SH-SY5Y (cell line): ENCODE results near the gene SDF2L1.

ENCODE experiments used
- GATA2 ChIP-seq: IDR thresholded peaks from 2 replicates; pipeline ENCODE4 v1.6.1; 2011; ENCODE audit warnings: mild to moderate bottlenecking, low read depth, low read length
- GATA3 ChIP-seq: IDR thresholded peaks from 2 replicates; pipeline ENCODE4 v1.6.1; 2011; ENCODE audit warnings: low read depth, mild to moderate bottlenecking, low read length, moderate library complexity

DNA sequence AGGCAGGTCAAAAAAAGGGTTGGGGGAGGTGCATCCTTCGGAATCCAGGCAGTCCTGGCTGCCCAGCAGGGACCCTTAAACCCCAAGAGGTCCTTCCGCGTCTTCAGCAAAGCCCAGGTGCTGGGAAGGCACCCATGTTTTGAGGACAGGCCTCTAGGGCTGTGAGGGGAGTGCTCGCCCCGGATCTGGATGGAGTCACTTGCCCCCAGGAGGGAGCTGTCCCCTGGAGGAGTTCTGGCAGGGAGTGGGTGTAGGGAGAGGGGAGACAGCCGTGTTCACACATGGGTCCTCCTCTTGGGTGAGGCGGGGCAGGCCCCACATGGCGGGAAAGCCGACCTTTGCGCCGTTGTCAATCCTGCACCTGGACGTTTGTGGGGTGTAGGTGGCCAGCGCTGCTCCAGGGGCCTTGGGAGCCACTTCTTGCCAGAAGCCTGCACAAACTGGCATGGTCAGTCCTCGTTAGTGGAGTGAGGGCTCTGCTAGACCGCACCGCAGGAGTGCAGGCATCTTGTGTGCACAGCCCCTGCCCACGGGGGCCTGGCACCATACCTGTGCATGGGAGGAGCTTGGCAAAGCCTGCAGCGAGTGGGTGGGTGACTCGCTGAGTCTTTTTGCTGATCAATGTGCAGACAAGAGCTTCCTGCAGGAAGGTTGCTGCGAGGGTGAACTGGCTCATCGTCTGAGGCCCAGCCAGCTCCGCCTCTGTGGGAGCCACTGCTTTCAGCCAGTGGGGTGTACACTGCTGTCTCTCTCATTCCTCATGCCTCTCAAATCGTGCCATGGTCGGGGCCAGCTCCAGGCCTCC, 39.7 kb downstream of the SDF2L1 start:
- no peak for TF ChIP-seq GATA2
- no peak for TF ChIP-seq GATA3
